GM19035 (cell line): Measurements from ENCODE around the gene SLC25A40.

Source experiments
- ATAC-seq: cut with Tn5 transposase; IDR thresholded peaks from one replicate; pipeline ENCODE4 v1.9.1; 2021; ENCODE audit not compliant: unreplicated experiment

The SLC25A40 gene

GRCh38 chr7:87785368-87785995, 90.7 kb downstream of the SLC25A40 start:
- ATAC-seq = no peak

GRCh38 chr7:87784424-87784823, 91.7 kb downstream of the SLC25A40 start:
- ATAC-seq = no peak
